Mesenchymal stem cell (in vitro differentiated cells and primary cell): ENCODE results near the gene PRKRIP1.

Experiments
- DNase-seq: peaks from one replicate; pipeline ENCODE4 v3.0.0-alpha.2; 2013
- H2AFZ ChIP-seq: one replicate; pipeline ENCODE4 v1.6.1; 2013; ENCODE audit warnings: low read depth, mild to moderate bottlenecking, control low read depth, inconsistent platforms, low read length, moderate library complexity
- H2AK5ac ChIP-seq: 2 replicates; pipeline ENCODE4 v1.6.1; 2013; ENCODE audit warnings: low read length, moderate library complexity, mild to moderate bottlenecking, inconsistent platforms; ENCODE audit not compliant: severe bottlenecking
- H2BK120ac ChIP-seq: one replicate; pipeline ENCODE4 v1.6.1; 2013; ENCODE audit warnings: low read depth, mild to moderate bottlenecking, inconsistent platforms, low read length, moderate library complexity
- H2BK12ac ChIP-seq, 2 experiments: one replicate each; pipeline ENCODE4 v1.6.1; 2013; ENCODE audit warnings: inconsistent platforms in 2 of 2, low read length in 2 of 2, mild to moderate bottlenecking in 2 of 2, moderate library complexity in 2 of 2, control low read depth in 1 of 2
- H2BK15ac ChIP-seq: one replicate; pipeline ENCODE4 v1.6.1; 2013; ENCODE audit warnings: mild to moderate bottlenecking, low read depth, inconsistent platforms; ENCODE audit not compliant: poor library complexity, severe bottlenecking
- H2BK5ac ChIP-seq: 2 replicates; pipeline ENCODE4 v1.6.1; 2013; ENCODE audit warnings: low read depth, mild to moderate bottlenecking, low read length, control low read depth, inconsistent platforms; ENCODE audit not compliant: poor library complexity, severe bottlenecking
- H3K14ac ChIP-seq, 2 experiments: one replicate each; pipeline ENCODE4 v1.6.1; 2013; ENCODE audit warnings: inconsistent platforms in 2 of 2, low read length in 2 of 2, control low read depth in 1 of 2, mild to moderate bottlenecking in 1 of 2, moderate library complexity in 1 of 2
- H3K18ac ChIP-seq, 2 experiments: one replicate each; pipeline ENCODE4 v1.6.1; 2013; ENCODE audit warnings: inconsistent platforms in 2 of 2, low read length in 2 of 2, control low read depth in 1 of 2, low read depth in 1 of 2, mild to moderate bottlenecking in 1 of 2
- H3K23ac ChIP-seq, 2 experiments: one replicate each; pipeline ENCODE4 v1.6.1; 2013; ENCODE audit warnings: inconsistent platforms in 2 of 2, low read length in 2 of 2, mild to moderate bottlenecking in 2 of 2, moderate library complexity in 2 of 2, control low read depth in 1 of 2
- H3K27ac ChIP-seq: 2 replicates; pipeline ENCODE4 v1.5.1; 2013; ENCODE audit warnings: mild to moderate bottlenecking, moderate library complexity, low read length, control low read depth, inconsistent platforms; ENCODE audit not compliant: poor library complexity, severe bottlenecking
- H3K27me3 ChIP-seq, 2 experiments: 2 replicates each; pipeline versions ENCODE4 v1.6.1 to v1.7.0; 2013; ENCODE audit warnings: low read length in 2 of 2, mild to moderate bottlenecking in 2 of 2, moderate library complexity in 2 of 2, control low read depth in 1 of 2, inconsistent platforms in 1 of 2; ENCODE audit not compliant: control insufficient read depth in 1 of 2, insufficient read depth in 1 of 2
- H3K36me3 ChIP-seq, 2 experiments: 2 replicates each; pipeline versions ENCODE4 v1.6.1 to v1.7.0; 2013; ENCODE audit warnings: low read length in 2 of 2, control low read depth in 1 of 2, inconsistent platforms in 1 of 2, low read depth in 1 of 2, mild to moderate bottlenecking in 1 of 2; ENCODE audit not compliant: insufficient read depth in 2 of 2, control insufficient read depth in 1 of 2
- H3K4ac ChIP-seq, 2 experiments: one replicate each; pipeline ENCODE4 v1.6.1; 2013; ENCODE audit warnings: inconsistent platforms in 2 of 2, low read length in 2 of 2, mild to moderate bottlenecking in 2 of 2, moderate library complexity in 2 of 2, control low read depth in 1 of 2, low read depth in 1 of 2
- H3K4me1 ChIP-seq: 2 replicates; pipeline ENCODE4 v1.6.1; 2013; ENCODE audit warnings: low read depth, low read length, control low read depth; ENCODE audit not compliant: control insufficient read depth, insufficient read depth
- H3K4me2 ChIP-seq: 2 replicates; pipeline ENCODE4 v1.6.1; 2013; ENCODE audit warnings: low read length, mild to moderate bottlenecking, inconsistent platforms; ENCODE audit not compliant: poor library complexity, severe bottlenecking
- H3K4me3 ChIP-seq, 2 experiments: 2 replicates each; pipeline versions ENCODE4 v1.5.1 to v1.7.0; 2013; ENCODE audit warnings: low read length in 2 of 2, mild to moderate bottlenecking in 2 of 2, control low read depth in 1 of 2, low read depth in 1 of 2; ENCODE audit not compliant: insufficient read depth in 1 of 2
- H3K79me1 ChIP-seq: replicated peaks from 2 replicates; pipeline ENCODE4 v1.6.1; 2013; ENCODE audit warnings: mild to moderate bottlenecking, control low read depth, low read length, inconsistent platforms; ENCODE audit not compliant: poor library complexity, severe bottlenecking
- H3K9ac ChIP-seq: 2 replicates; pipeline ENCODE4 v1.7.0; 2013; ENCODE audit warnings: mild to moderate bottlenecking, low read length, moderate library complexity
- H3K9me3 ChIP-seq: 2 replicates; pipeline ENCODE4 v1.7.0; 2013; ENCODE audit warnings: mild to moderate bottlenecking, low read length; ENCODE audit not compliant: control insufficient read depth
- H4K8ac ChIP-seq: one replicate; pipeline ENCODE4 v1.6.1; 2013; ENCODE audit warnings: inconsistent platforms, mild to moderate bottlenecking, low read length, moderate library complexity
- H4K91ac ChIP-seq: one replicate; pipeline ENCODE4 v1.6.1; 2013; ENCODE audit warnings: mild to moderate bottlenecking, low read length, inconsistent platforms
- WGBS: methylation state at CpG from one replicate; pipeline ENCODE4 v1.1.7; 2013; ENCODE audit warnings: mixed read lengths; 5-methylcytosine and 5-hydroxymethylcytosine counted together

PRKRIP1 gene

DNA sequence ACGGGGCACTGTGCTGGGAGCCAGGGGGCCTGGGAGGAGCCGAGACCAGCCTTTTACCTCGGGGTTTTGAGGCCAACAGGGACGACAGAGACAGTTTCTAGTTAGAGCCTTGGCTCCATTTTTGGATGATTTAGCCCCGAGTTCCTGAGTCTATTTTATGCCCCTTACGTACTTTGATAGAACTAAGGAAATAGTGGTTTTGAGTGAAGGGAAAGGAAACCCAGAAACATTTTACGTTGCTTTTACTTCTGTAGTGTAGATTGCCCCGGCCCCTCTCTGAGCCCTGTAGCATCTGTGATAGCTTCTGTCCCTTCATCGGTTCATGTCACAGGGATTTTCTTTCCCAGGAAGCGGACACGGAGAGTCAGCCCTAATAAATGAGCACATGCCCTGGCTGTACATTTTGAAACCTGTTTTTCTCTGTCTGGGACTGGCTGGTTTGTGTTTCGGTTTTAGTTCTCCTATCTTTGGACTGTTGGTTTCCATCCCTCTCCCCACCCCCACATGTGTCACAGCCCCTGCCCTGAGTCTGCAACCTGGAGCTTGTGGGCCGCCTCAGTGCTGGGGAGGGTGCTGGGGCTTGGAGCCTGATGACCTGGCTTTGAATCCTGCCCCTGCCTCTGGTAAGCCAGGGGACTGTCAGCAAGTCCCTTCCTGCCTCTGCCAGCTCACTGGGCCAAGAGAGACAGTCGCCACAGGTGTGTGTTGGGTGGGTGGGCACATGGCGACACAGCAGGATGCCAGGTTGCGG lies 30.3 kb downstream of the PRKRIP1 start:
- Histone ChIP-seq H3K27ac (no peak overlapping the region), H3K79me1 (peaks cover 3% of the 10 kb centered on the region), H3K4me3 (no peak overlapping the region), H4K91ac (no peak overlapping the region), H3K27me3 (no peaks in the 10 kb centered on the region), H2BK12ac (no peak overlapping the region), H3K4ac (no peak overlapping the region), H3K14ac (no peak overlapping the region), H2BK120ac (no peak overlapping the region), H2BK15ac (no peak overlapping the region), H3K4me2 (no peak overlapping the region), H4K8ac (no peak overlapping the region), H2AFZ (no peak overlapping the region), H2BK5ac (no peak overlapping the region), H3K4me1 (peaks cover 21% of the 10 kb centered on the region), H3K23ac (no peak overlapping the region), H3K9ac (no peak overlapping the region), H2AK5ac (no peak overlapping the region), H3K9me3 (no peaks in the 10 kb centered on the region), H3K18ac (no peak overlapping the region), H3K36me3 (peaks cover 47 to 51% of the 10 kb centered on the region in 2 experiments)
- 95% methylated on average over 14 of the region's 16 CpGs for WGBS
- no peak for DNase-seq

DNA sequence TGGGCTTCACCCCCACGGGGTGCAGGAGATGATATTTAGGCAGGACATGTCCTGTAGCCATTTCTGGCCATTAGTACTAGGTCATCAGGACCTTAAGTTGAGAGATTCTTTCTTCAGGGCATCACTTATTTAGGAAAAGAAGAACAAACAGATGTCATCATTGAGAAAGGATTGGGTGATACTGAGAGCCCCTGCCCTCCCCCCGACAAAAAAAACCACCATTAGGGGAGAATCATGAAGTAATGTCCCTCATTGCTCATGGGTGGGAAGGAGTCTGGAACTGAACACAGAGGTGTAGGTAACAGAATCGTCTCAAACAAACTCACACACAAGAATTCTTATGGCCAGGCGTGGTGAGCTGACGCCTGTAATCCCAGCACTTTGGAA lies 30.8 kb downstream of the PRKRIP1 start:
- Histone ChIP-seq H3K4me1 (peaks cover 26% of the 10 kb centered on the region), H3K27me3 (no peaks in the 10 kb centered on the region), H4K8ac (no peak overlapping the region), H3K27ac (no peak overlapping the region), H2AFZ (no peak overlapping the region), H3K4me2 (no peak overlapping the region), H2BK120ac (no peak overlapping the region), H3K79me1 (peaks cover 3% of the 10 kb centered on the region), H2BK5ac (no peak overlapping the region), H2BK12ac (no peak overlapping the region), H2AK5ac (no peak overlapping the region), H3K14ac (no peak overlapping the region), H3K9ac (no peak overlapping the region), H4K91ac (no peak overlapping the region), H3K23ac (no peak overlapping the region), H3K4ac (no peak overlapping the region), H3K36me3 (peaks cover 47% of the 10 kb centered on the region in 2 experiments), H3K9me3 (no peaks in the 10 kb centered on the region), H2BK15ac (no peak overlapping the region), H3K18ac (no peak overlapping the region), H3K4me3 (no peak overlapping the region)
- WGBS, result 94% methylated on average over 4 of the region's 5 CpGs
- DNase-seq, result no peak

DNA sequence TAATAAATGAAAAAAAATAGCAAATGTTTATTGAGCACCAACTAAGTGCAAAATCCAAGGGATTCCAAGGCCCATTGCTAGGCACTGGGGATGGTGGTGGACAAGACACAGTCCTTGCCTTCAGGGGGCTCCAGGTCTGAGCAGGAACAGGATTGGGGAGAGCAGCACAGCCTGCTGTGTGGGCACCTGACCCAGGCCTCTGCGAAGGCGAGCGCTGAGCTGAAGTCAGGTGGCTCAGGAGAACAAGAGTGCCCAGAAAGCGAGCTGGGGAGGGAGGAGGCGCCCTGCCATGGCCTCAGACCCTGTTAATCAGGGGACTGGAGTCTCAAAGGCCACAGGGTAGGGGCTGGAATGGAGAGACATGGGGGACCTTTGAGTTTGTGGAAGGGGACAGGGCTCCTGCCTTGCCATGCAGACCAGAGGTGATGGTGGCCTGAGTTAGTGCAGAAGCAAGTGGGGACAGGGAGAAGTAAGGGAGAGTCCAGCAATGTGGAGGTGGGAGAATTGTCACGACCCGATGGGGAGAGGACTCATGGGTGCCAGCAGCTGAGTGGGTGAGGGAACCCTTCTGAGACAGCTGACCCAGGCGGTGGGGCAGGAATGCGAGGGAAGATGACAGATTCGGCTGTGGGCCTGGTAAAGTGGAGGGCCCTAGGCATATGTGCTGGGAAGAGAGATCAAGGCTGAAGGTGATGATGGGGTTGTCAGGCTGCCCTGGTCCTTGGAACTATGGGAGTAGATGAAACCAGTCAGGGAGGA lies 33.2 kb downstream of the PRKRIP1 start:
- Histone ChIP-seq H2AFZ (no peak overlapping the region), H3K79me1 (peaks cover 4% of the 10 kb centered on the region), H2BK12ac (no peak overlapping the region), H3K23ac (no peak overlapping the region), H3K14ac (no peak overlapping the region), H2BK15ac (no peak overlapping the region), H3K9me3 (no peaks in the 10 kb centered on the region), H3K4ac (no peak overlapping the region), H3K27me3 (no peaks in the 10 kb centered on the region), H4K8ac (no peak overlapping the region), H3K4me3 (no peak overlapping the region), H2BK5ac (no peak overlapping the region), H2AK5ac (no peak overlapping the region), H3K4me2 (no peak overlapping the region), H2BK120ac (no peak overlapping the region), H3K27ac (no peak overlapping the region), H3K9ac (no peak overlapping the region), H3K36me3 (peaks cover 35 to 37% of the 10 kb centered on the region in 2 experiments), H3K4me1 (peaks cover 36% of the 10 kb centered on the region), H4K91ac (no peak overlapping the region), H3K18ac (no peak overlapping the region)
- no peak for DNase-seq
- WGBS, result 98% methylated on average over 10 of the region's 10 CpGs

DNA sequence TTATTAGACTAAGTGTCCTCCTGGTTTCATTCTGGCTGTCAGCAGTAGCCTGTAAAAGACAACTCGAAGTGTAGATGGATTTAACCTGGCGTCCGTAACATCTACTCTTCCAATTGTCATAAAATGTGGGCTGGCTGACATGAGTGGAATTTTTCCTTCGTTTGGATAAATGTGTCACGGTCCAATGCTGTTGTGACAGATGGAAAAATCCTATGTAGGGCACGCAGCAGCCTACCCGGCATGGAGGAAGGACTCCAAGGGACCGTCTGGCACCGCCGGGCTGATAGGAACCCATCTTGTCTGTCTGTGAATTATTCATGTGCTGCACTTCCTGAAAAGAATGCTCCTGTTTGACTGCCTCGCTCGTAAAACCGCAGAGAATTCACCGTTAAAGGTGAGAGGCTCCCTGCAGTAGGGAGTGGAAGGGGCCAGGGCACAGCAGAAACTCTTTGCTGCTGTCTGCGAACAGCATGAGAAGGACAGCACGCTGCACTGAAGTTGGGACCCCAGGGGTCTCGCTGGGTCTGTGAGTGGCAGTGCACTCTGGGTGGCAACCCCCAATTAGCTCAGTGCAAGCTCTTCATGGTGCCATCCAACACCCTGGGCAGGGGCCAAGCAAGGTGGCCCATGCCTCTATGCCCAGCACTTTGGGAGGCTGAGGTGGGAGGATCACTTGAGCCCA lies 35.6 kb downstream of the PRKRIP1 start:
- H3K79me1 ChIP-seq, result peaks cover 17% of the 10 kb centered on the region
- no peak overlapping the region for H3K9ac ChIP-seq
- no peak overlapping the region for H4K91ac ChIP-seq
- H2BK12ac ChIP-seq, result peak overlapping the region in 1 of 2 experiments; percentile 68
- peaks cover 18 to 23% of the 10 kb centered on the region in 2 experiments for H3K36me3 ChIP-seq
- DNase-seq, result peak; percentile 41
- no peak overlapping the region for H2AK5ac ChIP-seq
- peak overlapping the region in 1 of 2 experiments; percentile 23 for H3K23ac ChIP-seq
- H3K27ac ChIP-seq, result peak overlapping the region; percentile 92
- peak overlapping the region; percentile 51 for H3K4me2 ChIP-seq
- H3K18ac ChIP-seq, result peak overlapping the region in 1 of 2 experiments; percentile 93
- peak overlapping the region in 1 of 2 experiments; percentile 30 for H3K14ac ChIP-seq
- no peak overlapping the region for H2BK120ac ChIP-seq
- 60% methylated on average over 17 of the region's 17 CpGs for WGBS
- no peaks in the 10 kb centered on the region for H3K27me3 ChIP-seq
- H2BK5ac ChIP-seq, result no peak overlapping the region
- H4K8ac ChIP-seq, result no peak overlapping the region
- no peaks in the 10 kb centered on the region for H3K9me3 ChIP-seq
- H2BK15ac ChIP-seq, result no peak overlapping the region
- H2AFZ ChIP-seq, result no peak overlapping the region
- H3K4me1 ChIP-seq, result peaks cover 32% of the 10 kb centered on the region
- peak overlapping the region in 1 of 2 experiments; percentile 44 for H3K4ac ChIP-seq
- H3K4me3 ChIP-seq, result no peak overlapping the region
